Liver (tissue), 3 donors: ENCODE data around the gene PRMT7.

Experiments used
- CTCF ChIP-seq: fragments of 150-350 bp; IDR thresholded peaks from 2 replicates; pipeline ENCODE4 v1.5.1; 2017; ENCODE audit warnings: improper control_type of control experiment, low read depth, low read length; ENCODE audit not compliant: missing input control
- EGR1 ChIP-seq, 2 donors: IDR thresholded peaks; 2 replicates each; pipeline ENCODE4 v1.6.1; 2016 to 2018; ENCODE audit warnings: antibody characterized with exemption in 2 of 2, low read depth in 2 of 2
- FOXA1 ChIP-seq: IDR thresholded peaks from 2 replicates; pipeline ENCODE4 v1.6.1; 2016; ENCODE audit warnings: antibody characterized with exemption
- HNF4A ChIP-seq, 2 donors: conservative IDR thresholded peaks; 2 replicates each; pipeline ENCODE4 v1.6.1; 2016; ENCODE audit warnings: antibody characterized with exemption in 2 of 2, mild to moderate bottlenecking in 2 of 2
- MAX ChIP-seq: IDR thresholded peaks from 2 replicates; pipeline ENCODE4 v1.6.1; 2016; ENCODE audit warnings: antibody characterized with exemption
- RAD21 ChIP-seq, 2 donors: IDR thresholded peaks; 2 replicates each; pipeline ENCODE4 v1.6.1; 2016; ENCODE audit warnings: antibody characterized with exemption in 2 of 2, mild to moderate bottlenecking in 2 of 2
- RXRA ChIP-seq, 2 donors: IDR thresholded peaks; 2 replicates each; pipeline ENCODE4 v1.6.1; 2017 to 2018; ENCODE audit warnings: antibody characterized with exemption in 2 of 2, mild to moderate bottlenecking in 1 of 2
- SP1 ChIP-seq: IDR thresholded peaks from 2 replicates; pipeline ENCODE4 v1.6.1; 2018; ENCODE audit warnings: antibody characterized with exemption, mild to moderate bottlenecking
- TAF1 ChIP-seq: conservative IDR thresholded peaks from 2 replicates; pipeline ENCODE4 v1.6.1; 2016; ENCODE audit warnings: antibody characterized with exemption, mild to moderate bottlenecking
- YY1 ChIP-seq: IDR thresholded peaks from 2 replicates; pipeline ENCODE4 v1.6.1; 2016; ENCODE audit warnings: antibody characterized with exemption, mild to moderate bottlenecking
- TF ChIP-seq, protein P1 (sequence below): IDR thresholded peaks from 2 replicates; pipeline ENCODE4 v1.6.1; 2016; ENCODE audit warnings: antibody characterized with exemption, mild to moderate bottlenecking
- TF ChIP-seq, protein P2 (sequence below): IDR thresholded peaks from 2 replicates; pipeline ENCODE4 v1.6.1; 2016; ENCODE audit warnings: antibody characterized with exemption
- donor health status: healthy.
- donor health status: healthy.

GRCh38 chr16:68359398-68360191, 48.8 kb downstream of the PRMT7 start:
- TF ChIP-seq CTCF: no peak
- no peak for TF ChIP-seq MAX
- TF ChIP-seq, protein P1, sequence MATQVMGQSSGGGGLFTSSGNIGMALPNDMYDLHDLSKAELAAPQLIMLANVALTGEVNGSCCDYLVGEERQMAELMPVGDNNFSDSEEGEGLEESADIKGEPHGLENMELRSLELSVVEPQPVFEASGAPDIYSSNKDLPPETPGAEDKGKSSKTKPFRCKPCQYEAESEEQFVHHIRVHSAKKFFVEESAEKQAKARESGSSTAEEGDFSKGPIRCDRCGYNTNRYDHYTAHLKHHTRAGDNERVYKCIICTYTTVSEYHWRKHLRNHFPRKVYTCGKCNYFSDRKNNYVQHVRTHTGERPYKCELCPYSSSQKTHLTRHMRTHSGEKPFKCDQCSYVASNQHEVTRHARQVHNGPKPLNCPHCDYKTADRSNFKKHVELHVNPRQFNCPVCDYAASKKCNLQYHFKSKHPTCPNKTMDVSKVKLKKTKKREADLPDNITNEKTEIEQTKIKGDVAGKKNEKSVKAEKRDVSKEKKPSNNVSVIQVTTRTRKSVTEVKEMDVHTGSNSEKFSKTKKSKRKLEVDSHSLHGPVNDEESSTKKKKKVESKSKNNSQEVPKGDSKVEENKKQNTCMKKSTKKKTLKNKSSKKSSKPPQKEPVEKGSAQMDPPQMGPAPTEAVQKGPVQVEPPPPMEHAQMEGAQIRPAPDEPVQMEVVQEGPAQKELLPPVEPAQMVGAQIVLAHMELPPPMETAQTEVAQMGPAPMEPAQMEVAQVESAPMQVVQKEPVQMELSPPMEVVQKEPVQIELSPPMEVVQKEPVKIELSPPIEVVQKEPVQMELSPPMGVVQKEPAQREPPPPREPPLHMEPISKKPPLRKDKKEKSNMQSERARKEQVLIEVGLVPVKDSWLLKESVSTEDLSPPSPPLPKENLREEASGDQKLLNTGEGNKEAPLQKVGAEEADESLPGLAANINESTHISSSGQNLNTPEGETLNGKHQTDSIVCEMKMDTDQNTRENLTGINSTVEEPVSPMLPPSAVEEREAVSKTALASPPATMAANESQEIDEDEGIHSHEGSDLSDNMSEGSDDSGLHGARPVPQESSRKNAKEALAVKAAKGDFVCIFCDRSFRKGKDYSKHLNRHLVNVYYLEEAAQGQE: no peak
- TF ChIP-seq RAD21 (IDR thresholded peaks at IDR 0.05): no peak
- TF ChIP-seq, protein P2, sequence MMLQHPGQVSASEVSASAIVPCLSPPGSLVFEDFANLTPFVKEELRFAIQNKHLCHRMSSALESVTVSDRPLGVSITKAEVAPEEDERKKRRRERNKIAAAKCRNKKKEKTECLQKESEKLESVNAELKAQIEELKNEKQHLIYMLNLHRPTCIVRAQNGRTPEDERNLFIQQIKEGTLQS: no peak
- TF ChIP-seq TAF1: no peak
- TF ChIP-seq HNF4A (conservative IDR thresholded peaks at IDR 0.05): no peak
- TF ChIP-seq EGR1 (IDR thresholded peaks at IDR 0.05; ENCODE audit: low read depth in 2 of 2): no peak
- no peak for TF ChIP-seq RXRA (IDR thresholded peaks at IDR 0.05)
- no peak for TF ChIP-seq YY1
- TF ChIP-seq SP1: no peak
- no peak for TF ChIP-seq FOXA1
